ENCODE data around the gene UBE2V1.
"Not testable (repeated sequence)": the region's sequence is repeated elsewhere in the genome, so short reads cannot be mapped to it uniquely, and the experiment has no call there.

Gene UBE2V1

GRCh38 chr20:50136822-50137599 lies 24.1 kb upstream of the UBE2V1 start:
- DNase-seq: no peak

- DNase-seq: not testable (repeated sequence)
These were observed 22.2 kb upstream of the UBE2V1 start for GRCh38 chr20:50135157-50135556.

- no peak for DNase-seq
These were observed 20.7 kb upstream of the UBE2V1 start for GRCh38 chr20:50133474-50134217.

GRCh38 chr20:50133041-50133440 lies 20.1 kb upstream of the UBE2V1 start:
- DNase-seq: no peak

- no peak for DNase-seq
These were observed 18.0 kb upstream of the UBE2V1 start for GRCh38 chr20:50130995-50131394.

- DNase-seq: no peak
These were observed 17.4 kb upstream of the UBE2V1 start for GRCh38 chr20:50130356-50130723.

- no peak for DNase-seq
These were observed 16.9 kb upstream of the UBE2V1 start for GRCh38 chr20:50129662-50130355.

- no peak for DNase-seq
These were observed 15.6 kb upstream of the UBE2V1 start for GRCh38 chr20:50128520-50128905.

GRCh38 chr20:50127587-50128519 lies 14.9 kb upstream of the UBE2V1 start:
- no peak for DNase-seq

GRCh38 chr20:50126662-50127061 lies 13.7 kb upstream of the UBE2V1 start:
- DNase-seq: no peak

- DNase-seq: no peak
These were observed 12.3 kb upstream of the UBE2V1 start for GRCh38 chr20:50125279-50125678.

GRCh38 chr20:50124496-50124895 lies 11.5 kb upstream of the UBE2V1 start:
- DNase-seq: no peak

- DNase-seq: no peak
These were observed 10.5 kb upstream of the UBE2V1 start for GRCh38 chr20:50123418-50123817.

- no peak for DNase-seq
These were observed 9.8 kb upstream of the UBE2V1 start for GRCh38 chr20:50122763-50123162.

- no peak for DNase-seq
These were observed 8.9 kb upstream of the UBE2V1 start for GRCh38 chr20:50121858-50122271.

- DNase-seq: peak; percentile 75
These were observed 8.2 kb upstream of the UBE2V1 start for GRCh38 chr20:50120935-50121693.

GRCh38 chr20:50118203-50118602 lies 5.3 kb upstream of the UBE2V1 start:
- DNase-seq: no peak

GRCh38 chr20:50116368-50116999 lies 3.5 kb upstream of the UBE2V1 start:
- DNase-seq: no peak

- DNase-seq: peak; percentile 92
These were observed 2.8 kb upstream of the UBE2V1 start for GRCh38 chr20:50115591-50116367.

- DNase-seq: no peak
These were observed 2.1 kb upstream of the UBE2V1 start for GRCh38 chr20:50115041-50115512.

All from CD4-positive, alpha-beta T cell treated with Interleukin-10 for 1 hour (primary cell).